CMK (cell line): ENCODE measurements around the gene GPX5.

ENCODE experiments used
- DNase-seq: peaks from one replicate; pipeline ENCODE4 v3.0.0-alpha.2; 2010; ENCODE audit warnings: low read depth

GPX5 gene

DNA sequence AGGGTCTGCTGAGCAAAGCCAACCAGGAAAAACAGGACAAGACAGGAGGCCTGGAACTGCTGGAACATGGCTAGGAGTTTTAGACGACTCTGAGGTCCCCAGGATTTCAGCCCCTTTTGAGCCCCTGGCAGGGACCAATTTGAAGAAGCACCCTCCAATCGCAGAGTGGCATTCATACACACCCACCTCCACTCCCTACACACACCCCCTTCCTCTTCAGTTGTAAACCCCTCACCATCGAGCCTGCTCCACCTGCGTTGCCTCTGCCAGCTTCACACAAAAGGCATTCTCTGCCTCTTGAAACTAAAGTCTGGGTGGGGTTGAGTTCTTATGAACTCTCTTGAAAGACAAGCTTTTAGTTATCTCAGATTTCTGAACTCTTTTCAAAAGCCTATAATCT, 10.0 kb upstream of the GPX5 start, which contains the start of gene GPX6:
GPX6 (minus strand) TSS at position 118 of the 400 bp plus-strand sequence; CDS start at position 68, 50 bp downstream.
- no peak for DNase-seq

DNA sequence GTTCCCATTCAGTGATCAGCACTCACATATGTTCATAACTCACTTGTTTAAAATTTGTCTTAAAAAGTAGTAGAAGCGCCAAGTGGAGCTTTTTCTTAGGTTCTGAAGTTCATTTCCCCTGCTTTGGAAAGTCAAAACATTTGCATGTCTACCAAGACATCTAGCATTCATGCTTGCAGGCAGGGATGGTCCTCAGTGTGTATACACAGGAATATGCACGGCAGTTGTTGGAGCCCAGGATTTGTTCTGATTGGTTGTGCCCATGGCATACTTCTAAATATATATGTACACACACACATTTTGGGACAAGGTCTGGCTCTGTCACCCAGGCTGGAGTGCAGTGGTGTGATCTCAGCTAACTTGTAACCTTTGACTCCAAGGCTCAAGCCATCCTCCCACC, 7.7 kb upstream of the GPX5 start:
- DNase-seq: no peak

DNA sequence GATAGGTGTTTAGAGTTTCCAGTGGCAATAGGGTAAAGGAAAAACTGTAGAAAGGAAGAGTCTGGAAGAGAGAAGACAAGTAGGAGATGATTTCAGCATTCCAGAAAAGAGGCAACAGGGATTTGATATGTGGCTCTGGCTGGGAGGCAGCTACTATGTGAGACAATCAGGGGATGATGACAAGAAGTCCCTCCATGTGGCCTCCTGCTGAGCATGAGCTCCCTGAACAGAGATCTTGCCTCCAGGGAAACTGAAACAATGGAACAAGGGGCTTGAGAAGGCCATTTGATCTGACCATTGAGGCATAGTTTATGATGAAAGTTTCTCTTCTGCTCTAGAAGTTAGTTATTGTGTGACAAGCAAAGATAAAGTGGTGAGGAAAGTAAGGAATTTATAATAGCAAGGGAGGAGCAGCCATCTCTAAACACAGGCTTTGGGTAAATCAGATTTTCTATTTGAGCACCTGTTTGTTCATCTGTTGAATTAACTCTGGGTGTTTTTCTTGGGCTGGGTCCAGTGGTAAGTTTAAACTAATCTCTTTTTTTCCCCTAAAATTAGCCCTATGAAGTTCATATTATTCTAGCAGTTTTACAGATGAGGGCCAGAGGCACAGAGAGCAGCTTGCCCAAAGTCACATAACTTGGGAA, 3.0 kb upstream of the GPX5 start:
- no peak for DNase-seq

DNA sequence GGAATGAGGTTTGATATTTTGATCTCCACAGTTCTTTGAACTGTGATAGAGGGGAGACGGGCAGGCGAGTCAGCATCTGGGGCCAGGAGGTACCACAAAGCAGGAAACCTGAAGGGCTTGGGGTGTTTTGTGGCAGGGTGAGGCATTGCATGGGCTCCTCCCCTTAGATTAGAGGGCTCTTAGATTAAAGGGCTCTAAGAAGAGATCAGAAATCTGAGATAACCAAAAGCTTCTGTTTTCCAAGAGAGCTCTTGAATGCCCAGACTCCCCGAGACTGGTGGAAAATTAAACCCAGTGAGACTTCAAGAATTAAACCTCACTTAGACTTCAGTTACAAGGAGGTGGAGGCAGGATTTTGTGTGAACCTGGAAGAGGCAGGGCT, 2.4 kb upstream of the GPX5 start:
- no peak for DNase-seq

- no peak for DNase-seq
Measured at GRCh38 chr6:28530777-28531176, 5.1 kb downstream of the GPX5 start.

DNA sequence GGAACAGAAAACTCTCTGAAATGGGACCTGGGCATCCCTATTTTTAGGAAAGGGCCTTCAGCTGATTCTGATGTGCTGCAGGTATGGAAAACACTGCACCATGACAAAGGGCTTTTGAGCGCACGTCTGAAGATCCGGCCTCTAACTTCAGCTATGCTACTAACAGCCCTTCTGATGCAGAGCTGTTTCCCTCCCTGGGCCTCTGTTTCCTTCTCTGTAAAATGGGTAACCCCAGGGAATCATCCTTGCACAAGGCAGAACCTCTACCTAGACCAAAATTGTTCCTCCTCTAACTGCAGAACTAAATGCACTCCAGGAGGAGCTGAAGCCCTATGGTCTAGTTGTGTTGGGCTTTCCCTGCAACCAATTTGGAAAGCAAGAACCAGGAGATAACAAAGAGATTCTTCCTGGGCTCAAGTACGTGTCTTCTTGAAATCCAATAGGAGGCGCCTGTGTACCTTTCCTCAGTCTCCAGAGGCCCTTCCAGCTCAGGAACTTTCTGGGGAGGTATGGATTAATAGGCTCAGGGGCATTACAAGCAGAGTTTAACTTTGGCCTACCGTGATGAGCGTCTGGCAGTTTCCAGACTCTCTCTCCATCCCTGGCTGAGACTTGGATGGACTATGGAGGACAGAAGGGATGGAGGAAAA, 5.9 kb downstream of the GPX5 start:
- no peak for DNase-seq

GRCh38 chr6:28534306-28534705, 8.6 kb downstream of the GPX5 start:
- DNase-seq: no peak

GRCh38 chr6:28534875-28535274, 9.2 kb downstream of the GPX5 start:
- DNase-seq: no peak

DNA sequence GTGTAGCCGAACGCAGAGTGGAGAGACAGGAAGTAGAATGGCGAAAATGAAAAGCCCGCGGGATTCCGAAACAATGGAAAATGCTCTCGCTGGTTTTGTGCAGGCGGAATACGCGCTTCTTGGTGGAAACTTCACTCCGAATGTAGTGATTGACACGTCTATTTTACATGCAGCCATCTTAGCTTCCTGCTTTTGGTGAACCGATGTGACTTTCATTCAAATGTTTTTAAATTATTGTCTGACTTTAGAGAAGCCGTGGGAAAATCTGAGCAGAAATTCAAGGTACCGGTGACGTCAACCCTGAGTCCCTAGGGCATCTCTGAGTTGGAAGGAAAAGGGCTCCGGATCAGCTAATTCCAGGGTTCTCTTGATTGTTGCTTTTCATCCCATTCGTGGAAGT, 11.4 kb downstream of the GPX5 start:
- DNase-seq: no peak

DNA sequence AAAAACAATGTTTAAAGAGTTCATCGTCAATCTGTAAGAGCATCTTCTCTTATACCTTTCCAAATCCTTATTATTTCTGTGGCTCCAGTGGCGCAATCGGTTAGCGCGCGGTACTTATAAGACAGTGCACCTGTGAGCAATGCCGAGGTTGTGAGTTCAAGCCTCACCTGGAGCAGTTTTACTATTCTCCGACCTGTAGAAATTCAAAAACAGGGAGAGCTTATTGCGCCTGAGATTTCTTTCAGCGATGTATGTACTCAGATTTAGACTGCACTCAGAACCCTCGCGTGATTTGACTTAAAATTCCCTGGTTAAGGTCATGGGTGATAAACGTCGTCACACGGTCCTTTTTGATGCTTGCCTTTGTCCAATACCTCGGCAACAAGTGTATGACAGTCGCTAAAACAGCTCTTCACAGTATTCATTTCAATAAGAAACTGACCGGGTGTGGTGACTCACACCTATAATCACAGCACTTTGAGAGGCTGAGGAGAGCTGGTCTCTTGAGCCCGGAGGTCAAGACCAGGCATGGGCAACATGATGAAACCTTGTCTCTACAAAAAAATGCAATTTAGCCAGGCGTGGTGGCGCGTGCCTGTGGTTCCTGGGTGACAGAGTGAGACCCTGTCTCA, 11.9 kb downstream of the GPX5 start:
- no peak for DNase-seq

- no peak for DNase-seq
Measured at GRCh38 chr6:28541996-28542395, 16.3 kb downstream of the GPX5 start.

GRCh38 chr6:28542440-28543296, 17.0 kb downstream of the GPX5 start:
- DNase-seq: peak; percentile 34

DNA sequence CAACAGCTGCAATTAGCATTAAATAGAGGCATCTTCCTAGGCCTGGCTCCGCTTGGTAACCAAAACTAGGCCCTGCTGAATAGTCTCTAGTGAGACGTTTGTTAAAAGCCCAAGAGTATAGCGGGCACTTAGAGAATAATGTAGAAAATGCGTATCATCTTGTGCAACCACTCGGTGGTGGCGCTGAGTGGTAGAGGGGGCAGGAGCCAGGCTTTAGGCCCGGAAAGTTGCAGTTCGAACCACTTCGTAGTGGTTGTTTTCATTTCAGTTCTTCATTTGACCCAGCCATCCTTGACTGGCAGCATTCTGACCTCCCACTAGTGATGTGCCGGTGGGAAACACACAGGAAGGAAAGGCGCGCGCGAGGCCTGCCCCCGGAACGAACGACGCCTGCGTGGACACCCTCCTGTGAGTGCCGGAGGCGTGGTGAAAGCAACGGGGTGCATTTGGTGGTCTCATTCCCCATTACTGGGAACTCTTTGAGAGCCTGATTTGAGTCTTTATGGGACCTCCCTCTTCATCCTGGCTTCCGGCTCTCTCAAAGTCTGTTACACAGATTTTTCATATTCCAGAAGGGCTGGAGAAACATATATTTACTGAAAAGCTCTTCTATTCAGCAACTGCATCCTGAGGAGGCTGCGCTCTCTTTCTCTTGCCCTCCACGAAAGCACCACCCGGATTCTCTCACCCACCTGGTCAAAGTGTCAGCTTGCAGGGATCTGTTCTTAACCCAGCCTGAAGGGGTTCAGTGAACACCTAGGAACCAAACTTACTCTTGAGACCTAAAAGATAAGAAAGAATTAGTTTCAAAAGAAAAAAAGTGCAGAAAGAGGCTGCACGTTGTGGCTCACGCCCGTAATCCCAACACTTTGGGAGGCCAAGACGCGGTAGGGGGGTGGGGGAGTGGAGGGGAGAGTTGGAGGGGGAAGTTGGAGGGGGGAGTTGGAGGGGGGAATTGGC, 18.2 kb downstream of the GPX5 start:
- no peak for DNase-seq

GRCh38 chr6:28545955-28546354, 20.3 kb downstream of the GPX5 start:
- DNase-seq: no peak

DNA sequence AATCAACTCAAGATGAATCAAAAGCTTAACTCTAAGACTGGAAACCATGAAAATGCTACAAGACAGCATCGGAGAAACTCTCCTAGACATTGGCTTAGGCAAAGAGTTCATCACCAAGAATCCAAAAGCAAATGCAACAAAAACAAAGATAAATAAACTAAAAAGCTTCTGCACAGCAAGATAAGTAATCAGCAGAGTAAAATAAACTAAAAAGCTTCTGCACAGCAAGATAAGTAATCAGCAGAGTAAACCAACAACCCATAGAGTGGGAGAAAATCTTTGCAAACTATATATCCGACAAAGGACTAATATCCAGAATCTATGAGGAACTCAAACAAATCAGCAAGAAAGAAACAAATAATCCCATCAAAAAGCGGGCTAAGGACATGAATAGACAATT, 21.3 kb downstream of the GPX5 start:
- DNase-seq: peak; percentile 37

DNA sequence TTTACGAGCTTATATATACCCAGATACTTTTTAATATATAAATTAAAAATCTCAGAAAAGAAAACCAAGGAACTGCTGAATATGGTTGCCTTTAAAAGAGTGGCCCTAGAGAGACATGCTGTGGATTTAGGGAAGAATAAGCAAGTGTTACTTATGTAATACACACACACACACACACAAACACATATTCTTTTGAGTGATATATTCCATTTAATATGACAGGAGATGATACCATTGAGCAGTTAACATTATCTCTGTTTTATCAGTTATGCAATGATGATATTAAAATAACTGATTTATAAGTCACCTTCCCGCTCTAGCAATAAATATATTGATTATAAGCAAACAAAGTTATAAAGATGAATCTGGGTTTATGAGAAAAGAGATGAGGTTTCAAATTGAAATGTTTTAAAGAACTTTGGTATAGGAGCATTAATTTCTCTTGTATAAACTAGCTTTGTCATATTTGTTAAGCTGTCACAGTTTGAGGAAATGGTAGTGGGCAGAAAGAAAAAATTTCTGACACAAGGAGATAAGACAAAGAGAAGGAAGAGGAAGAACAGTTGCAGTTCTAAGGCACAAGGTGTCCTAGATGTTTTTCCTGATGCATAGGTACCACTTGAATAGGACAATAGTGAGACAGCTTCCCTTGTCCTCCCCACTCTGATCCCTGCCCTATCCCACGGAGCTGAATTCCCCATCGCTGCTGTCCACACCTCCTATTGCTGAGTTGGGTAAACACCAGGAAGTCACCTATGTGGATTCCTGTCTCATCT, 26.4 kb downstream of the GPX5 start:
- no peak for DNase-seq

GRCh38 chr6:28553384-28553985, 27.8 kb downstream of the GPX5 start:
- no peak for DNase-seq

DNA sequence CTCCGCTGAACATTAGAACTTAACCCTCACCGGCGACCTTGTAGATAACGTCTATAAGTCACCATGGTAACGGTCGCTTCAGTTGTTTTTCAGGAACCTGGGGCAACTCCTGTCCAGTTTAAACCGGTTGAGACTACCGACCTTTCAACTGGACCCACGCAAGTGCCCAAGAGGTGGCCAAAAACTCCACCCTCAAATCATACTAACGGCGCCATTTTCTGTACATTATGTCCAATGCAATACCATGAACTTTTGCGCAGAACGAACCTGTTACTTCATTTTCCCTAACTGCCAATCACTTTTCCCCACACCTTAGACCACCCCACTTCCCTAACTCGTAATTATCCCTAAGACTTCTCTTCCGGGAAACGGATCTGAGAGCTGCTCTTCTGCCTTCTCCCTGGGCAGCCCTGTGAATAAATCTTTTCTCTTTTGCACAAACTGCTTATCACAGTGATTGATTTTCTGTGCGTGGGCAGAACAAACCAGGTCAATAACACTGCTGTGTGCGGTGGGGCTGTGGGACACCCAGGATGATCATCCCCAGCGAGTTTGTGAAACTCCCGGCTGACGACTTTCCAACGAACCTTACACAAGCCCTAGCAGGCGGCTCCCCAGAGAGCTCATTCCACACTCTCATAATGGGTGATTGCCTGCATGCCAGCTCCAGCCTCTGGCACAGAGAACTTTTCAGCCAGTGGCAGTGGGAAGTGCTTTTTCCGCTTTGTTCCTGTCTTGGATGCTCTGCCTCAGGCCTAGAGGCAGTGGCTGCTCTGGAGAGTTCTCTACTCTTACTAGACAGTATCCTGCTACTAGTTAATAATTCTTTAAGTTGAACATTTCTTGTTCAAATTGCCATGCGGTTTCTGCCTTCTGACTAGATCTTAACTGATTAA, 28.6 kb downstream of the GPX5 start:
- no peak for DNase-seq

- no peak for DNase-seq
Measured at GRCh38 chr6:28555136-28555535, 29.5 kb downstream of the GPX5 start.
